PC-3 (cell line): ENCODE results near the gene IGFBP2. TPM values are rescaled to one million over a fixed set of nuclear protein-coding genes. Genes with fewer than 3 reads are reported as not detected.
A peak's percentile ranks its signal among the peaks of the same experiment; 100 is the strongest.

Experiments
- ATAC-seq: fragments of 200-7000 bp; cut with Tn5 transposase; 2 replicates; pipeline ENCODE4 v1.9.1; 2020; ENCODE audit warnings: mild to moderate bottlenecking, moderate library complexity
- BruUV-seq: library from RNA; stranded (reverse); fragments of 400-500 nt; replicated peaks from 2 replicates; lab custom pipeline; 2021; lab: Mats Ljungman, UMichigan
- CTCF ChIA-PET: fragments of 300-600 bp; sonication (Branson Sonifier 250); formaldehyde crosslinking; loops from one replicate; lab custom pipeline; 2022; ENCODE audit warnings: antibody characterized with exemption; lab: Charles Lee
- POLR2A ChIA-PET: fragments of 300-600 bp; sonication (Branson Sonifier 250); formaldehyde crosslinking; loops from one replicate; lab custom pipeline; 2022; ENCODE audit warnings: antibody characterized with exemption; ENCODE audit not compliant: unreplicated experiment; lab: Charles Lee
- DNase-seq: peaks from one replicate; pipeline ENCODE4 v3.0.0-alpha.2; 2015
- H2AFZ ChIP-seq: fragments of 300-600 bp; sonication (generic); 2 replicates; pipeline ENCODE4 v1.6.0; 2016; ENCODE audit warnings: antibody characterized with exemption, low read length
- H3F3A ChIP-seq: fragments of 300-600 bp; sonication (generic); one replicate; pipeline ENCODE4 v1.6.0; 2017; ENCODE audit warnings: antibody characterized with exemption, low read length, control low read depth, mild to moderate bottlenecking; ENCODE audit not compliant: unreplicated experiment
- H3K27ac ChIP-seq: fragments of 300-600 bp; sonication (generic); 2 replicates; pipeline ENCODE4 v1.5.1; 2016; ENCODE audit warnings: mild to moderate bottlenecking, low read length
- H3K27me3 ChIP-seq: fragments of 300-600 bp; sonication (generic); 2 replicates; pipeline ENCODE4 v1.6.1; 2016; ENCODE audit warnings: low read length, mixed read lengths
- H3K36me3 ChIP-seq: fragments of 300-600 bp; sonication (generic); 2 replicates; pipeline ENCODE4 v1.6.1; 2016; ENCODE audit warnings: low read depth, mixed run types, low read length, mixed read lengths
- H3K4me1 ChIP-seq: fragments of 300-600 bp; sonication (generic); 2 replicates; pipeline ENCODE4 v1.5.1; 2016; ENCODE audit warnings: low read length; ENCODE audit not compliant: insufficient read depth
- H3K4me2 ChIP-seq: fragments of 300-600 bp; sonication (generic); 2 replicates; pipeline ENCODE4 v1.6.0; 2016; ENCODE audit warnings: low read length
- H3K4me3 ChIP-seq: fragments of 300-600 bp; sonication (generic); 2 replicates; pipeline ENCODE4 v1.5.1; 2016; ENCODE audit warnings: mild to moderate bottlenecking, low read length, mixed read lengths
- H3K79me2 ChIP-seq: fragments of 300-600 bp; sonication (generic); 2 replicates; pipeline ENCODE4 v1.6.1; 2017; ENCODE audit warnings: low read length, mixed read lengths
- H3K9ac ChIP-seq: fragments of 300-600 bp; sonication (generic); 2 replicates; pipeline ENCODE4 v1.6.0; 2016; ENCODE audit warnings: mild to moderate bottlenecking, low read length
- H3K9me2 ChIP-seq: fragments of 300-600 bp; sonication (generic); replicated peaks from 2 replicates; pipeline ENCODE4 v1.6.1; 2016; ENCODE audit warnings: mixed run types, low read length, mixed read lengths
- H3K9me3 ChIP-seq: fragments of 300-600 bp; sonication (generic); 2 replicates; pipeline ENCODE4 v1.6.1; 2016; ENCODE audit warnings: low read length, mixed read lengths
- H4K20me1 ChIP-seq: fragments of 300-600 bp; sonication (generic); 2 replicates; pipeline ENCODE4 v1.6.1; 2016; ENCODE audit warnings: low read length, mixed read lengths
- EZH2 ChIP-seq: fragments of 300-600 bp; sonication (generic); IDR thresholded peaks from one replicate; pipeline ENCODE4 v1.6.1; 2017; ENCODE audit warnings: antibody characterized with exemption, mild to moderate bottlenecking, low read length; ENCODE audit not compliant: unreplicated experiment
- EZH2phosphoT487 ChIP-seq: fragments of 300-600 bp; sonication (generic); IDR thresholded peaks from 2 replicates; pipeline ENCODE4 v1.6.1; 2018; ENCODE audit warnings: mild to moderate bottlenecking, antibody characterized with exemption, low read length, borderline replicate concordance
- intact Hi-C: fragments of 100-400 bp; cut with micrococcal nuclease; formaldehyde crosslinking; loops from 2 replicates; pipeline ENCODE4 v1.9.0; 2023
- total RNA-seq: library from RNA; depleted of rRNA; stranded (reverse); fragments of >200 nt; gene quantifications from 2 replicates; pipeline ENCODE4 v1.2.3, GENCODE V29; 2014
- TF ChIP-seq, protein P1 (sequence below): fragments of 300-600 bp; sonication (generic); conservative IDR thresholded peaks from 2 replicates; pipeline ENCODE4 v1.5.1; 2017; ENCODE audit warnings: antibody characterized with exemption, low read depth, mild to moderate bottlenecking, low read length

The IGFBP2 gene
- total RNA-seq, 1 experiment from 2014 or later, result 174 TPM

DNA sequence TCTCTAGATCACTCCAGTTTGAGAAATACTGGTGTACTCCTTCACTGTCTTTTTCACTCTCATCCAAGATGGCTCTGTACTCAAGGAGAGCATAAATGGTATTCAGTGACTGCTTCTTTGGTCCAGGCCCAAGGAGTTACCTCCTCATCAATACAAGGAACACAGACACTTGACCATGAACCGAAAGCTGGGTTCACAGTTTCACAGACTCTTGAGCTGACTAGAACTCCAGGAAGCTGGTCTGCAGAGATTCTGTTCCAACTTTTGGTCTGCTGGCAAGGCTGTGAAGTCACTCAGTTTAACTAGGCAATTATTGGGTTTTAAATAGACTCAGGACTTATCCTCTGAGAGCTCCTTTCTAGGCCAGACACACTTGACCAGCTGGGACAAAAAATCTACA lies 69.5 kb downstream of the IGFBP2 start:
- TF ChIP-seq EZH2, result no peak
- TF ChIP-seq, protein P1, sequence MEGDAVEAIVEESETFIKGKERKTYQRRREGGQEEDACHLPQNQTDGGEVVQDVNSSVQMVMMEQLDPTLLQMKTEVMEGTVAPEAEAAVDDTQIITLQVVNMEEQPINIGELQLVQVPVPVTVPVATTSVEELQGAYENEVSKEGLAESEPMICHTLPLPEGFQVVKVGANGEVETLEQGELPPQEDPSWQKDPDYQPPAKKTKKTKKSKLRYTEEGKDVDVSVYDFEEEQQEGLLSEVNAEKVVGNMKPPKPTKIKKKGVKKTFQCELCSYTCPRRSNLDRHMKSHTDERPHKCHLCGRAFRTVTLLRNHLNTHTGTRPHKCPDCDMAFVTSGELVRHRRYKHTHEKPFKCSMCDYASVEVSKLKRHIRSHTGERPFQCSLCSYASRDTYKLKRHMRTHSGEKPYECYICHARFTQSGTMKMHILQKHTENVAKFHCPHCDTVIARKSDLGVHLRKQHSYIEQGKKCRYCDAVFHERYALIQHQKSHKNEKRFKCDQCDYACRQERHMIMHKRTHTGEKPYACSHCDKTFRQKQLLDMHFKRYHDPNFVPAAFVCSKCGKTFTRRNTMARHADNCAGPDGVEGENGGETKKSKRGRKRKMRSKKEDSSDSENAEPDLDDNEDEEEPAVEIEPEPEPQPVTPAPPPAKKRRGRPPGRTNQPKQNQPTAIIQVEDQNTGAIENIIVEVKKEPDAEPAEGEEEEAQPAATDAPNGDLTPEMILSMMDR, result no peak
- no peak for TF ChIP-seq EZH2phosphoT487
- no peaks in the 10 kb centered on the region for H4K20me1 ChIP-seq
- H3K9ac ChIP-seq, result no peak overlapping the region
- ATAC-seq (no peak), DNase-seq (no peak)
- H3K27me3 ChIP-seq, result no peaks in the 10 kb centered on the region
- H3K27ac ChIP-seq, result no peak overlapping the region
- ChIA-PET CTCF (no interaction called here), POLR2A (no interaction called here)
- H3K79me2 ChIP-seq, result no peaks in the 10 kb centered on the region
- no peak overlapping the region for H3K4me3 ChIP-seq
- no peak overlapping the region for H3K4me2 ChIP-seq
- no TSS peak for BruUV-seq
- no peaks in the 10 kb centered on the region for H3K36me3 ChIP-seq
- H3K4me1 ChIP-seq, result 0 out of 2 replicates have a peak, but pooled peaks cover 6% of the 10 kb centered on the region
- no peaks in the 10 kb centered on the region for H3K9me3 ChIP-seq
- intact Hi-C loops, result no loop called here
- H2AFZ ChIP-seq, result no peak overlapping the region
- no peaks in the 10 kb centered on the region for H3F3A ChIP-seq
- no peaks in the 10 kb centered on the region for H3K9me2 ChIP-seq

DNA sequence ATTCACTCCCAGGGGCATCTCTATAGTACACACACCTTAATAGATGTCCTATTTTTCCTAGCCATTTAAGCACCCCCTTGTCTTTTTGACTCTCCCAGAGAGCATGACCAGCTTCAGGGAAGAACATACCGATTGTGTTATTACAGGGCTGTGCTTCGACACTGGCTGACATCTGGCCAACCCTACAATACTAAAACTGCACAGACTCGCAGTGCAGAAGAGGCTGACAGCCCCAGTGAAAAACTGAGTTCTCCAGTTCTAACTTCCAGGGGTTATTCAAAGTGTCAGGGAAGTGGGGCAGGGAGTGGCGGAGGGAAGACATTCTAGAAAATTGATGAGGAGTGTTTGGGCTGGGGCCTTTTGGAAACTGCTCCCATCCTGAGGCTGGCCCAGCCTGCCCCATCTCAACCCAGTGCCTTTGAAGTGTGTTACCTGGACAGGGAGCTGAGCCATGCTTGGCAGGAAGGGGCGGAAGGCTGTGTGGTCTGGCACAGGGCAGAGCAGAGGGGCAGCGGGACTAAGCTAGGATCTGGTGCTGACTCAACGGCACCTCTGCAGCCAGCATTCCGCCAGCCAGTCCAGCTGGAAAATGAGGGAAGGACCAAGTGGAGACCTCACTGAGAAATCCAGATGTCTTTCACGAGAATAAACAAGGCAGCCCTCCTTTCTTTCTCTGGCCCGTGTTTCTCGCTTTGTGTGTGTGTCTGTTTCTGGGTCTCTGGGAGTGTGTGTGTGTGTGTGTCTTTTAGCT lies 77.5 kb downstream of the IGFBP2 start:
- Histone ChIP-seq H3K79me2 (no peaks in the 10 kb centered on the region), H3K4me3 (no peak overlapping the region), H3K36me3 (no peaks in the 10 kb centered on the region), H3F3A (no peaks in the 10 kb centered on the region), H3K27ac (no peak overlapping the region), H2AFZ (no peak overlapping the region), H3K9ac (no peak overlapping the region), H3K4me2 (no peak overlapping the region), H3K9me3 (no peaks in the 10 kb centered on the region), H3K9me2 (no peaks in the 10 kb centered on the region), H4K20me1 (no peaks in the 10 kb centered on the region), H3K27me3 (no peaks in the 10 kb centered on the region), H3K4me1 (peaks cover 24% of the 10 kb centered on the region)
- ChIA-PET POLR2A (no interaction called here), CTCF (no interaction called here)
- TF ChIP-seq, protein P1, result no peak
- TF ChIP-seq EZH2phosphoT487, result no peak
- no peak for TF ChIP-seq EZH2
- DNase-seq (peak; percentile 30), ATAC-seq (no peak)
- intact Hi-C loops, result no loop called here
- BruUV-seq, result no TSS peak

DNA sequence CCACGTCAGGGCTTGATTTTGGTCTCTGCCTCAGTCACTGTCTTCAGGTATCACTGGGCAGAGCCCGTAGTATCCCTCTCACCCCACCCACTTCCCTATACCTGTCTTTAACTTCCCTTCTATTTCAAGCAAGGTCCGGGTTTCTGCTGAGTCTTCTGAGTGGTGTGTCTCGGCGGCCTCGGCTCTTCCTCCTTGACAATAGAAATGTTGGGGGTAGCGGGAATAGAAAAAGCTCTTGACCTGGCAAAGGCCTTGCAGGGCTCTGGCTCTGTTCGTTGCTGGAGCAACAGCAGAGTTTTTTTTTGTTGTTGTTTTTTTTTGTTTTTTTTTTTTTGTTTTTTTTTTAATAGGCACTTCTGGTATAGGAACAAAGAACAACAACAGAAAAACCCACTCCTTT lies 78.1 kb downstream of the IGFBP2 start:
- H3K9ac ChIP-seq, result no peak overlapping the region
- TF ChIP-seq EZH2 (no peak), EZH2phosphoT487 (no peak)
- TF ChIP-seq, protein P1, result no peak

More for the DNA sequence above, 78.1 kb downstream of the IGFBP2 start:
- Histone ChIP-seq H3K4me2 (no peak overlapping the region), H3K4me1 (peaks cover 28% of the 10 kb centered on the region), H3K4me3 (no peak overlapping the region), H3F3A (no peaks in the 10 kb centered on the region), H2AFZ (no peak overlapping the region), H3K9me3 (no peaks in the 10 kb centered on the region), H3K9me2 (no peaks in the 10 kb centered on the region), H3K27me3 (no peaks in the 10 kb centered on the region), H4K20me1 (no peaks in the 10 kb centered on the region), H3K27ac (no peak overlapping the region), H3K36me3 (no peaks in the 10 kb centered on the region), H3K79me2 (no peaks in the 10 kb centered on the region)
- DNase-seq, result no peak
- no peak for ATAC-seq
- no TSS peak for BruUV-seq
- ChIA-PET POLR2A (no interaction called here), CTCF (no interaction called here)
- intact Hi-C loops, result no loop called here
